ENCODE data around the gene CORO1C.

- TF ChIP-seq EZH2phosphoT487 (IDR thresholded peaks at IDR 0.05; ENCODE audit: borderline replicate concordance), result no peak
- no peak for TF ChIP-seq CTCF (IDR thresholded peaks at IDR 0.05 in 2 of 3, conservative IDR thresholded peaks at IDR 0.05 in 1 of 3; ENCODE audit: borderline replicate concordance in 1 of 3, insufficient read depth in 1 of 3, low read depth in 2 of 3, low read length in 2 of 3)
- no peak for TF ChIP-seq EZH2 (IDR thresholded peaks at IDR 0.05)
- TF ChIP-seq REST (IDR thresholded peaks at IDR 0.05; ENCODE audit: low read depth), result no peak
- TF ChIP-seq POLR2A (IDR thresholded peaks at IDR 0.05; ENCODE audit: borderline replicate concordance, extremely low read depth, insufficient read depth, insufficient read length), result no peak
- no peak for TF ChIP-seq SRF (IDR thresholded peaks at IDR 0.05; ENCODE audit: low read depth)
- no peak for TF ChIP-seq SP1 (IDR thresholded peaks at IDR 0.05; ENCODE audit: low read depth)
- TF ChIP-seq TCF7L2 (IDR thresholded peaks at IDR 0.05; ENCODE audit: borderline replicate concordance, extremely low read depth, insufficient read depth, insufficient read length), result no peak
- TF ChIP-seq ATF3 (IDR thresholded peaks at IDR 0.05), result no peak
- no peak for TF ChIP-seq POLR2AphosphoS5 (IDR thresholded peaks at IDR 0.05; ENCODE audit: low read depth, low read length)
- no peak for TF ChIP-seq YY1 (IDR thresholded peaks at IDR 0.05; ENCODE audit: extremely low read depth, insufficient replicate concordance, low read depth, low read length)
- TF ChIP-seq CEBPB (IDR thresholded peaks at IDR 0.05; ENCODE audit: low read depth), result no peak
- no peak for TF ChIP-seq EGR1 (IDR thresholded peaks at IDR 0.05; ENCODE audit: low read depth)
Observed at GRCh38 chr12:108697905-108698304, 33.4 kb downstream of the CORO1C start.

Measured in HCT116 (cell line).